ENCODE data around the gene RALGDS.

Gene RALGDS

DNA sequence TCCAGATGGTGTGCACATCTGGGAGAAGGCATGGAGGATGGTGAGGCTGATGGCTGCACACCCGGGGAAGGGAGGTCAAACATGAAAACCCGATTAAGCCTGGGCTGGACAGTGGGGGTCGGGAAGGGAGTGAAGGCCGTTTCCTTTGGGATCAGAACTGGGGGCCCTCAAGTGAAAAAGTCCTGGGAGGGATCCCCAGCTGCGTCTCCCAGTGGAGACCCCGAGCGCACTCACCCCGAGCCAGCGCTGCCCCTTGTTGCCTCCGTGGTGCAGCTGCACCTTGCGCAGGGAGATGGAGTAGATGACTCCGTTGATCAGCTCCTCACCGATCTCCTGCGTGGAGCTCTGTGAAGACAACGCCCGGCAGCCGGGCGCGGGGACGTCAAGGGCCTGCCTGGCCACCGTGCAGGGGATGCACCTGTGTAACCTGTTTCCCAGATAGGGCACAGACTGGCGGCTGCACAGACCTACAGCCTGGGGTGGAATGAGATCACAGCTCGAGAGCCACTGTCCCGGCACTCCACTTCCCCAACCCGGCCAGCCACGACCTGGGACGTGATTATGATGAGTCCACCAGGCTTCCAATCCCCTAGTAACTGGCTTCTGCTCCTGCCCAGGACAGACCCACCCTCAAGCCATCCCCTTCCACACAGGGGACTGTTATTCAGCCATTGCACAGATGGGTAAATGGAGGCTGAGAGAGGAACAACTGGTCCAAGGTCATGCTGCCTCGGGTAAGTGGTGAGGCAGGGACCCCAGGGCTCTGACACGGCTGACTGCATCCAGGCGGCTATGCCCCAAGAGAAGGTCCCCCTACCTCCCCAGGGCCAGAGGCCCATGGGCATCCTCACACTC is 9.0 kb downstream of the RALGDS start:
- TF ChIP-seq Cebpa-rat (IDR thresholded peaks at IDR 0.05), result no peak
- Histone ChIP-seq H3K4me2 (peak overlapping the region; percentile 93 to 100 (median 100)), H3K4me3 (peak overlapping the region in 1 of 10 experiments; percentile 11; a peak in 2 of 20 replicates), H4K20me1 (peaks cover 50 to 100% (median 93%) of the 10 kb centered on the region in 11 experiments; a peak in 21 of 22 replicates), H3K9me3 (replicated peaks in 1 of 11) (no peaks in the 10 kb centered on the region), H3K9ac (peak overlapping the region; percentile 11 to 81 (median 77); a peak in 20 of 22 replicates), H3K27me3 (no peaks in the 10 kb centered on the region), H3K4me1 (peaks cover 57 to 64% (median 59%) of the 10 kb centered on the region in 10 experiments), H3K36me3 (peaks cover 49 to 58% (median 54%) of the 10 kb centered on the region in 11 experiments), H3K27ac (peak overlapping the region; percentile 46 to 93 (median 90); a peak in 21 of 22 replicates)

DNA sequence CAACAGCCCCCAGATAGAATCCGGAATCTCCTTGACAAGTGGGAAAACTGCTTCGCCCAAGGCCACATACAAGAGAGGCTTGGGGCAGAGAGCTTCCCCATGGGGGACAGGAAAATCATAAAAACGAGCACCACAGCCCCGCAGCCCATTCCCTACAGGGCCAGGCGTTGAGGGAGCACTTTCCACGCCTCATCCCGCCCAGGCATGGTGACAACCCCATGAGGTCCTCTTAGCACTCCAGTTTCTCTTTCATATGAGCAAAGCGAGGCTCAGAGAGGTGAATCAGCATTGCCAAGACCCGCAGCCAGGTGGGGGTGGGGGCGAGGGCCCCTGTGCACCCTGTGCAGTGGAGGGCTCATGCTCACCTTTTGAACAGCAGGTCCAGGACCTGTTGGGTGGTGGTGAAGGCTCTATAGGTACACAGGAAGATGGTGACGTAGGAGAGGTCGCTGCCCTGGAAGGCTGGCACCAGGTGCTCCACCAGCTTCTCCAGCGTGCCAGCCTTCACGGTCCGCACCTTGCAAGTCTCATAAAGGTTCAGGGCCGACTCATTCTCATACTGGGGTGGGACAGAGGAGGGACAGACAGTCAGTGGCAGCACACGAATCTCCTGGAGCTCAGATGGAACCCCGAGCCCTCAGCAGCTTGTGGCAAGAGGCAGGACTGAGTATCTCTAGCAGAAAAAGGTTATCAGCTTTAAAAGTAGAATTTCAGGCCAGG is 10.9 kb downstream of the RALGDS start:
- H3K9me3 ChIP-seq (replicated peaks in 1 of 11), result no peaks in the 10 kb centered on the region
- H3K27me3 ChIP-seq, result no peaks in the 10 kb centered on the region
- peak overlapping the region in 8 of 11 experiments; percentile 1 to 92 (median 86); a peak in 13 of 22 replicates for H3K27ac ChIP-seq
- H3K4me1 ChIP-seq, result peaks cover 38 to 45% (median 40%) of the 10 kb centered on the region in 10 experiments
- peak overlapping the region in 3 of 11 experiments; percentile 27 to 41 (median 41); a peak in 5 of 22 replicates for H3K9ac ChIP-seq
- TF ChIP-seq Cebpa-rat (IDR thresholded peaks at IDR 0.05), result no peak
- H4K20me1 ChIP-seq, result peaks cover 42 to 97% (median 80%) of the 10 kb centered on the region in 11 experiments; a peak in 21 of 22 replicates
- no peak overlapping the region for H3K4me3 ChIP-seq
- H3K4me2 ChIP-seq, result no peak overlapping the region
- H3K36me3 ChIP-seq, result peaks cover 63 to 69% (median 67%) of the 10 kb centered on the region in 11 experiments

DNA sequence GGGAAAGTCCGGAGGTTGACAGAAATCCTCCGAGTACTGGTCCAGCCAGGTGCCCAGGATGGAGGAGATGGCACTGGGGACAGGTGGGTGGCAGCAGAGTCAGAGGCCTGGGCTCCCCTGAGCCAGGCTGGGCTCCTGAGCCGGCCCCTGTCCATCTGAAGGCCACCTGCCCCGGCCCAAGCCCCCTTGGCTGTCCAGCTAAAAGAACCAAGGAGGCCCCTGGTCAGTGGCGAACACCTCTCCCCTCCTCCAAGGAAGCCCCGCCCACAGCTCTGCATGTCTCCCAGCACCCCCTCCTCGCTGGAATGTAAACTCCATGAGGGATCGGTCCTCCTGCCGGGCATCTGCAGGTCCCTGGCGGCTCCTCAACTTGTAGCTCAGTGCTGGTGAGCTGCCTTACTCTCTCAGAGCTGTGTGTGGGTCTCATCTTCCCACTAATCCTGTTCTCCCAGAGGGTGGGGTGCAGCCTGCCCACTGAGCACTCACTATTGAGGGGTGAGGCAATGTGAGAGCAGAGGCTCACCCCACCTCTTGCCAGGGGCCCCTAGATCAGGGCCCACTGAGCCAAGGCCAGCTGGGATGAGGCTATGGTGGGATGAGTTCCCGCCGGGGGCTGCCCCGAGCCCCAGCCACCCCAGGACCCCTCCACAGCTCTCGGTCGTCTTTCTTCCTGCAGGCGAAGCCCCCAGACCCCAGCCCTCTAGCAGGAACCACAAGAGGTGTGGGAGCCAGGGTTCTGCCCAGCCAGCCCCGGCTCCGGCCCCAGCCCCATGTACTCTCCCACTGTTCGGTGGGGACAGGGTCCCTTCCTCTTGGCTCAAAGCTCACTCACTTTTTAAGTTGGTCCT is 12.0 kb downstream of the RALGDS start:
- H3K4me1 ChIP-seq, result peaks cover 27 to 34% (median 29%) of the 10 kb centered on the region in 10 experiments
- peaks cover 42 to 97% (median 69%) of the 10 kb centered on the region in 11 experiments; a peak in 21 of 22 replicates for H4K20me1 ChIP-seq
- peaks cover 73 to 80% (median 78%) of the 10 kb centered on the region in 11 experiments for H3K36me3 ChIP-seq
- no peak overlapping the region for H3K4me3 ChIP-seq
- no peaks in the 10 kb centered on the region for H3K9me3 ChIP-seq (replicated peaks in 1 of 11)
- TF ChIP-seq Cebpa-rat (IDR thresholded peaks at IDR 0.05), result no peak
- H3K27me3 ChIP-seq, result no peaks in the 10 kb centered on the region
- H3K9ac ChIP-seq, result peak overlapping the region in 5 of 11 experiments; percentile 4 to 37 (median 11); a peak in 4 of 22 replicates
- peak overlapping the region in 2 of 11 experiments; percentile 85 to 88; a peak in 2 of 22 replicates for H3K27ac ChIP-seq
- no peak overlapping the region for H3K4me2 ChIP-seq

DNA sequence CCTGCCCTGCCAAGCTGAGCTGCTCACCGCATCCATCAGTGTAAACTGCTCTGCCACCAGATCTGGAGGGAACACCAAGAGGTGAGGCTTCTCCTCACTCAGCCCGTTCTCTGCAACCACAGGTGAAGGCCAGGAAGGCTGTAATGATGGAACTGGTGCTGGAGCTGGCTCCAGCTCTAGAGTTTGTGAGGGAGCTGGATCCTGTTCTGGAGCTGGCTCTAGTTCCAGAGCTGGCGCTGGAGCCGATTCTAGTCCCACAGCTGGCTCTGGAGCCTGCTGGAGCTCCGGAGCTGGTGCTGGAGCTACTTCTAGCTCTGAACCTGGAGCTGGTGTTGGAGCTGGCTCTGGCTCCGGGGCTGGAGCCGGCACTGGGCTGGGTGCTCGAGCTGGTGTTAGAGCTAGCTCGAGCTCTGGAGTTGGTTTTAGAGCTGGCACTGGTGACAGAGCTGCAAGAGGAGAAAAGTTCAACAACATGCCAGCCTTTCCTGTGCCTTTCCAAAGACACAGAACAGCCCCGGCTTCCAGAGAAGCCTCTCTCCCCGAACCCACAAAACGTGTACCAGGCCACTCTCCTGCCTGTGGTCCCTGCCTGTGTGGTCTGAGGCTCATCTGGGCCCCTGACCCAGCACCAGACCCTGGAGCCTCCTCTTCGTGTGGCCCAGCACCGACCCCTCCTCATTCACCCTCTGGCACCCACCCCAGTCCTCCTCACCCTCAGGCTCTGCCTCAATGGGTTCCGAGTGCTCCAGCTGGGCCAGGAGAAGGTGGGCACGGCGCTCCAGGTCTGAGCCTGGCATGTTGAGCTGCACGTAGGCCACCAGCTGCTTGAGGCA is 12.9 kb downstream of the RALGDS start:
- no peak overlapping the region for H3K4me3 ChIP-seq
- no peaks in the 10 kb centered on the region for H3K9me3 ChIP-seq (replicated peaks in 1 of 11)
- no peak overlapping the region for H3K4me2 ChIP-seq
- H3K4me1 ChIP-seq, result peaks cover 18 to 26% (median 21%) of the 10 kb centered on the region in 10 experiments
- H4K20me1 ChIP-seq, result peaks cover 42 to 97% (median 68%) of the 10 kb centered on the region in 11 experiments; a peak in 21 of 22 replicates
- H3K27me3 ChIP-seq, result no peaks in the 10 kb centered on the region
- peaks cover 80 to 88% (median 86%) of the 10 kb centered on the region in 11 experiments for H3K36me3 ChIP-seq
- TF ChIP-seq Cebpa-rat (IDR thresholded peaks at IDR 0.05), result no peak
- H3K9ac ChIP-seq, result peak overlapping the region in 7 of 11 experiments; percentile 4 to 41 (median 15); a peak in 5 of 22 replicates
- peak overlapping the region in 4 of 11 experiments; percentile 2 to 48 (median 26); a peak in 7 of 22 replicates for H3K27ac ChIP-seq

DNA sequence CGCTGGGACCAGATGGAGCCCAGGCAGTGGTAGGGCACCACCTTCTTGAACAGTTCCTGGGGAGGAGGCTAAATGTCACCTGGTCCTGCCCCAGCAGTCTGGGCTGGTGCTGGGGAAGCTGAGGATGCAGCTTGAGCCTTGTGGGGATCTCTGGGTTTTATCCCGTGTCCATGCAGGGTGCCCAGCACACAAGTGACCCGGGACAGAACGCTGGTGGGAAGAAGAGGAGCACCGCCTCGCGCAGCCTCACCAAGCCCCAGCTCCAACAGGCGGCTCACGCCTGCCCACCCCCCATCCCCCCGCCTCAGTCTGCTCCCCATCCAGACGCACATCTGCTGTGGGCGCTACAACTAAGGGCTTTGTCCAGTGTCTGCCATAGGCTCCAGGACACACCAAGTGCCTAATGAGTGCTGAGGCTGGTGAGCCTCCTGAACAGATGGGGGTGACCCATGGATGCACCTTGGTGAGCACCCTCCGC is 13.8 kb downstream of the RALGDS start:
- Histone ChIP-seq H3K9me3 (replicated peaks in 1 of 11) (no peaks in the 10 kb centered on the region), H3K9ac (peak overlapping the region in 6 of 11 experiments; percentile 0 to 37 (median 24); a peak in 4 of 22 replicates), H3K4me2 (no peak overlapping the region), H3K27ac (peak overlapping the region in 4 of 11 experiments; percentile 9 to 49 (median 46); a peak in 3 of 22 replicates), H3K4me1 (peaks cover 10 to 17% (median 12%) of the 10 kb centered on the region in 10 experiments), H3K4me3 (no peak overlapping the region), H3K36me3 (peaks cover 89 to 97% (median 95%) of the 10 kb centered on the region in 11 experiments), H4K20me1 (peaks cover 45 to 94% (median 60%) of the 10 kb centered on the region in 11 experiments; a peak in 21 of 22 replicates), H3K27me3 (no peaks in the 10 kb centered on the region)
- no peak for TF ChIP-seq Cebpa-rat (IDR thresholded peaks at IDR 0.05)

DNA sequence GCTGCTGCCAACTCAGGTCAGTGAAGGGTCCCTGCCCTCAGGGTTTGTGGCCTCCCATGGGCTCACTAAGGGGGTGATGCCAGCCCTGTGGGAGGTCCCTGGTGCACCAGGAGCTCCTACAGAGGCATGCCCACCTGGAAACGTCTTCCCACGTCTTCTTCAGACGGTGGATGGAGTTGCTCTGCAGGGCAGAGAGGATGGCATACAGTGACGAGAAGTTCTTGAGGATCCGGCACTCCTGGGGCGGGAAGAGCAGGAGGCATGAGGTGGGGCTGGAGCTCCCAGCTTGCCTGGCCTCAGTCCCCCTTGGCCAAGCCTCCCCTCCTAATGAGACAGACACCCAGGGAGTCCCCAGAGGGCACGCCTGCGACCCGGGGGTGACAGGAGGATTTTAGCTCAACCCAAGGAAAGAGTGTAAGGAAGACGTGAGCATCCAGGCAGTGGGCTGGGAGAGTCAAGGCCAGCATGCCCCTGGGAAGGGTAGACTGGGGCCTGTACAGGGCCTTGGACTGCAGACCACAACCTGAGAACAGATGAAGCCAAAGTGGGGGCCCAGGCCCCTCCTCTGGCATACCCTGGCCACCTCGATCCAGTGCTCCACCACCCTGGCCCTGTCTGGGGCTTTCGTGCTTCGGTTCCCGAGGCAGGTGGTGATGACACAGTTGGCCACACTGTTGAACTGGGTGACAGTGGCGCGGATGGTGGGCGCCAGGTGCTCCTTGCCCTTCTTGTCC is 14.4 kb downstream of the RALGDS start:
- peak overlapping the region in 4 of 11 experiments; percentile 0 to 33 (median 28); a peak in 4 of 22 replicates for H3K9ac ChIP-seq
- no peak overlapping the region for H3K4me2 ChIP-seq
- TF ChIP-seq Cebpa-rat (IDR thresholded peaks at IDR 0.05), result no peak
- no peak overlapping the region for H3K4me3 ChIP-seq
- H3K9me3 ChIP-seq (replicated peaks in 1 of 11), result no peaks in the 10 kb centered on the region
- H4K20me1 ChIP-seq, result peaks cover 39 to 94% (median 54%) of the 10 kb centered on the region in 11 experiments; a peak in 21 of 22 replicates
- peak overlapping the region in 3 of 11 experiments; percentile 2 to 49 (median 44); a peak in 4 of 22 replicates for H3K27ac ChIP-seq
- peaks cover 92 to 98% (median 96%) of the 10 kb centered on the region in 11 experiments for H3K36me3 ChIP-seq
- peaks cover 3 to 11% (median 6%) of the 10 kb centered on the region in 10 experiments; a peak in 19 of 20 replicates for H3K4me1 ChIP-seq
- H3K27me3 ChIP-seq, result no peaks in the 10 kb centered on the region

DNA sequence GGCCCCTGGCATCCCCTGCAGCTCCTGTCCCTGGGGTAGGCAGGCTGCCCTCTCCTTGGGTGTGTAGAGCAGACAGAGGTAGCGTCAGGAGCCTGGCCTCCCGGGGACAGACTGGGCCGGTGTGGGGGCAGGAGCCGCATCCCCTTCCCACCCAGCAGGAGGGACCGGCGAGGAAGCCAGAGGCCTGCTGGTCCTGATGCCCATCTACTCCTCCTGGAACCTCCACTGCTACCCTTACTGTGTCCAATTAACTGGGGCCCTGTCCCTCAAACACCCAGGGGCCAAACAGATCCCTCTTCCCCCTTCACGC is 15.6 kb downstream of the RALGDS start:
- peaks cover 0 to 4% (median 0%) of the 10 kb centered on the region in 10 experiments; a peak in 1 of 20 replicates for H3K4me1 ChIP-seq
- H3K9me3 ChIP-seq (replicated peaks in 1 of 11), result no peaks in the 10 kb centered on the region
- H3K27me3 ChIP-seq, result no peaks in the 10 kb centered on the region
- peaks cover 28 to 94% (median 53%) of the 10 kb centered on the region in 11 experiments; a peak in 19 of 22 replicates for H4K20me1 ChIP-seq
- H3K4me2 ChIP-seq, result no peak overlapping the region
- H3K9ac ChIP-seq, result no peak overlapping the region
- TF ChIP-seq Cebpa-rat (IDR thresholded peaks at IDR 0.05), result no peak
- H3K36me3 ChIP-seq, result peaks cover 92 to 98% (median 96%) of the 10 kb centered on the region in 11 experiments
- H3K4me3 ChIP-seq, result no peak overlapping the region
- H3K27ac ChIP-seq, result peak overlapping the region in 1 of 11 experiments; percentile 32; a peak in 2 of 22 replicates
